ENCODE measurements around the gene HS3ST6. TPM values are rescaled to one million over a fixed set of nuclear protein-coding genes. Genes with fewer than 3 reads are reported as not detected.

HS3ST6 gene
- total and polyA plus RNA-seq, 2 of the 13 experiments (the other 11 are each of a cell fraction or from before 2014, with no cell fraction given) = not detected

DNA sequence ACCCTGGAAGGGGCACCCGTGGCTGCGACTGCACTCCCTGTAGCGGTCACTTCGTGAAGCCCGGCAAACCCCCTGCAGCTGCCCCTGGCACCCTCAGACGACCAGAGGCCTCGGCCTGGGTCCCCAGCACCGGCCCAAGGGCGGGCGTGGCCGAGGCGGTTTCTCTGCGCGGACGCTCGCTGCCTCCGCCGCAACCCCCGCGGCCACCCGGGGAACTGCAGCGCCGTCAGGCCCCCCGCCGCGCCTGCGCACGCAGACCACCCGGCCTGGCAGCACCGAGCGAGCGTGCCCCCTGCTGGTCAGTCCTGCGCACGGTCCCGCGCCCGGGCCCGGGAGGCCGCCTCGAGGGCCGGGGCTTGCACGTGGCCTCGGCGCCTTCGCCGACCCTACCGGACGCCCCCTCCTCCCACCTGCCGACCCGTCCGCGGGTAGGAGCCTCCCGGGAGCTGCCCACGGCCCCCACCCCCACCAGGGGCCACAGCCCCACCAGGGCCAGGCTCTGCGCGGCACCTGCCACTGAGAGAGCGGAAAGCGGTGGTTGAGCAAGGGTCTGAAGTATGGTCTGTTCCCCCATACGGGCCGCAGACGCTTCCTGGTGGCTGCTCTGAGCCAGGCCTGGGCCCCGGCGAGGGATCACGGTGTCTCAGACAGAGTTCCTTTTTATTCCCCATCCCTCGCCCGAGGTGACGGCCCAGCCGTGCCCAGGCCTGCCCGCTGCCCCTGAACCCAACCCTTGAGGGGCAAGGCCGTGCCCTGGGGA lies 11.5 kb upstream of the HS3ST6 start (continued):
- peak; percentile 90 for TF ChIP-seq ZNF678 (CRISPR knock-in tag; IDR thresholded peaks at IDR 0.05)
- TF ChIP-seq KDM2A (CRISPR knock-in tag; IDR thresholded peaks at IDR 0.05; ENCODE audit: borderline replicate concordance, low read depth) = peak; percentile 43
- TF ChIP-seq ZNF7 (CRISPR knock-in tag; IDR thresholded peaks at IDR 0.05) = no peak
- peak; percentile 77; the same call in 1 of the 2 replicates for TF ChIP-seq CHCHD3 (CRISPR knock-in tag; IDR thresholded peaks at IDR 0.05)
- TF ChIP-seq, protein P1, sequence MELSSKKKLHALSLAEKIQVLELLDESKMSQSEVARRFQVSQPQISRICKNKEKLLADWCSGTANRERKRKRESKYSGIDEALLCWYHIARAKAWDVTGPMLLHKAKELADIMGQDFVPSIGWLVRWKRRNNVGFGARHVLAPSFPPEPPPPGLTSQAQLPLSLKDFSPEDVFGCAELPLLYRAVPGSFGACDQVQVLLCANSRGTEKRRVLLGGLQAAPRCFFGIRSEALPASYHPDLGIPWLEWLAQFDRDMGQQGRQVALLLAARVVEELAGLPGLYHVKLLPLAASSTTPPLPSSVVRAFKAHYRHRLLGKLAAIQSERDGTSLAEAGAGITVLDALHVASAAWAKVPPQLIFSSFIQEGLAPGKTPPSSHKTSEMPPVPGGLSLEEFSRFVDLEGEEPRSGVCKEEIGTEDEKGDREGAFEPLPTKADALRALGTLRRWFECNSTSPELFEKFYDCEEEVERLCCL (CRISPR knock-in tag; IDR thresholded peaks at IDR 0.05; ENCODE audit: borderline replicate concordance) = no peak

DNA sequence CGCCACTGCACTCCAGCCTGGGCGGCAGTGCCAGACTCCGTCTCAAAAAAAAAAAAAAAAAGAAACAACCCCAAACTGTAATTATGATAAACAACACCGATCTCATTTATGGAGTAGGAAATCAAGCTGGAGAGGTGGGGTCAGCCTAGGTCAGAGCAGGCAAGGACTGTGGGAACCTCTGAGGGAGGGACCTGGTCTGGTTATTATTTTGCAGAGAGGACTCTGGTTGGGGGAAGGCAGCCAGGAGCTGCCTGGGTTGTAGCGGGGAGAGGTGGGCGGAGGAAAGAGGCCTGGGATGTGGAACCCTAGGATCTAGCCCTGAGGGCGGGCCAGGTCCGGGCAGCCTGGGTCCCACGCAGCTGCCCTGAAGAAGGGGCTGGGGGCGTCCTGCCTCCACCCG lies 10.9 kb upstream of the HS3ST6 start:
- ChIA-PET CTCF (ENCODE audit: low intra/inter-chr PET ratio, low total read pairs) (interaction anchor here (0.7 to 2.2 kb wide), 5 partner anchors 12 to 116 kb away, joined by 3 to 22 read pairs (median 3); no protein-coding TSS in a partner anchor), POLR2A (interaction anchor here (0.6 to 2.7 kb wide), 12 partner anchors 11 to 147 kb away, joined by 3 to 14 read pairs (median 4); partner anchors contain the start of genes FAHD1, HAGH, MSRB1 and NUBP2)
- no peaks in the 10 kb centered on the region for H3K9me3 ChIP-seq (ENCODE audit: low read length)
- no peaks in the 10 kb centered on the region for H4K20me1 ChIP-seq (ENCODE audit: insufficient read depth, low read length)
- in situ Hi-C loops (cut with HindIII; ENCODE audit: extremely low pct_ligation_motif_present, low pct_unique_long_range_greater_than_20kb) (no loop called here), intact Hi-C loops (cut with micrococcal nuclease; ENCODE audit: unreplicated experiment) (no loop called here)
- no TSS peak for BruUV-seq (replicated peaks)
- peak overlapping the region; percentile 78 for H3K4me2 ChIP-seq (ENCODE audit: low read depth, low read length)
- FAIRE-seq (peak; percentile 51), ATAC-seq (peak; percentile 27), DNase-seq (ENCODE audit: low spot score) (no peak)
- peak overlapping the region; percentile 59 to 73 (median 70) for H3K4me3 ChIP-seq (replicated peaks in 1 of 3; ENCODE audit: insufficient read depth in 1 of 3, low read depth in 2 of 3, low read length in 3 of 3)
- 17% methylated on average over 8 of the region's 11 CpGs for WGBS (ENCODE audit: low lambda C conversion rate)
- peak overlapping the region; percentile 38 for H3K27ac ChIP-seq (ENCODE audit: extremely low read length, insufficient read depth, low read length)
- H3K36me3 ChIP-seq (replicated peaks in 1 of 2; ENCODE audit: control insufficient read depth in 1 of 2, insufficient read depth in 2 of 2, low read length in 2 of 2) = no peaks in the 10 kb centered on the region
- H2AFZ ChIP-seq (ENCODE audit: low read length) = peak overlapping the region; percentile 40
- peaks cover 3 to 10% of the 10 kb centered on the region in 2 experiments; a peak in 2 of 5 replicates for H3K27me3 ChIP-seq (ENCODE audit: control insufficient read depth in 1 of 2, insufficient read depth in 2 of 2, low read length in 2 of 2)
- no peaks in the 10 kb centered on the region for H3K79me2 ChIP-seq (ENCODE audit: insufficient read depth, low read length)
- peak overlapping the region; percentile 67 for H3K9ac ChIP-seq (ENCODE audit: insufficient read depth, low read depth, low read length)
- H3K4me1 ChIP-seq (ENCODE audit: insufficient read depth, low read length) = peaks cover 77% of the 10 kb centered on the region
- TF ChIP-seq PAWR (CRISPR knock-in tag; IDR thresholded peaks at IDR 0.05; ENCODE audit: borderline replicate concordance) (0 out of 2 replicates have a peak, but pooled peaks have one; percentile 1), PHF21A (CRISPR knock-in tag; IDR thresholded peaks at IDR 0.05) (0 out of 2 replicates have a peak, but pooled peaks have one; percentile 26), GFI1 (CRISPR knock-in tag; IDR thresholded peaks at IDR 0.05; ENCODE audit: borderline replicate concordance) (0 out of 2 replicates have a peak, but pooled peaks have one; percentile 25), THYN1 (CRISPR knock-in tag; IDR thresholded peaks at IDR 0.05; ENCODE audit: borderline replicate concordance, low read depth) (no peak), ZNF441 (CRISPR knock-in tag; IDR thresholded peaks at IDR 0.05; ENCODE audit: borderline replicate concordance) (peak; percentile 85), ZNF792 (CRISPR knock-in tag; IDR thresholded peaks at IDR 0.05) (no peak), ZNF713 (CRISPR knock-in tag; IDR thresholded peaks at IDR 0.05) (no peak), TAF15 (IDR thresholded peaks at IDR 0.05; ENCODE audit: low read depth, low read length, poor library complexity, severe bottlenecking) (no peak), ZNF605 (CRISPR knock-in tag; IDR thresholded peaks at IDR 0.05) (0 out of 2 replicates have a peak, but pooled peaks have one; percentile 19), NR2F6 (IDR thresholded peaks at IDR 0.05) (no peak), NR2F6 (CRISPR knock-in tag; IDR thresholded peaks at IDR 0.05) (0 out of 2 replicates have a peak, but pooled peaks have one; percentile 6), NAIF1 (CRISPR knock-in tag; IDR thresholded peaks at IDR 0.05; ENCODE audit: borderline replicate concordance) (0 out of 2 replicates have a peak, but pooled peaks have one; percentile 37)
- TF ChIP-seq, protein P2, sequence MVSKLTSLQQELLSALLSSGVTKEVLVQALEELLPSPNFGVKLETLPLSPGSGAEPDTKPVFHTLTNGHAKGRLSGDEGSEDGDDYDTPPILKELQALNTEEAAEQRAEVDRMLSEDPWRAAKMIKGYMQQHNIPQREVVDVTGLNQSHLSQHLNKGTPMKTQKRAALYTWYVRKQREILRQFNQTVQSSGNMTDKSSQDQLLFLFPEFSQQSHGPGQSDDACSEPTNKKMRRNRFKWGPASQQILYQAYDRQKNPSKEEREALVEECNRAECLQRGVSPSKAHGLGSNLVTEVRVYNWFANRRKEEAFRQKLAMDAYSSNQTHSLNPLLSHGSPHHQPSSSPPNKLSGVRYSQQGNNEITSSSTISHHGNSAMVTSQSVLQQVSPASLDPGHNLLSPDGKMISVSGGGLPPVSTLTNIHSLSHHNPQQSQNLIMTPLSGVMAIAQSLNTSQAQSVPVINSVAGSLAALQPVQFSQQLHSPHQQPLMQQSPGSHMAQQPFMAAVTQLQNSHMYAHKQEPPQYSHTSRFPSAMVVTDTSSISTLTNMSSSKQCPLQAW (CRISPR knock-in tag; IDR thresholded peaks at IDR 0.05) = peak; percentile 18; the same call in 1 of the 2 replicates
